A549 treated with AZD2906 at 1 μM for 4 hours (cell line): ENCODE data around the gene CPT1C. TPM values are rescaled to one million over a fixed set of nuclear protein-coding genes. Genes with fewer than 3 reads are reported as not detected.

Experiments used
- total RNA-seq: library from RNA; stranded (reverse); fragments of 200-300 nt; extraction: Qiagen RNA extraction; gene quantifications from 5 replicates; pipeline ENCODE4 v1.2.3, GENCODE V29; 2022

The CPT1C gene
- total RNA-seq = 9.8 to 15.7 TPM (median 12.9 TPM) in 5 replicates

GRCh38 chr19:49690656-49691242, at the start of gene CPT1C:
Gene CPT1C, plus strand, starts transcription at chr19:49691116. Its CDS starts 1,137 bp downstream, at chr19:49692253.

GRCh38 chr19:49641688-49642491, 49.0 kb upstream of the CPT1C start, which contains the start of gene SCAF1:
Gene SCAF1, plus strand, starts transcription at chr19:49642209. Its CDS starts 2,818 bp downstream, at chr19:49645027.

GRCh38 chr19:49665351-49666119, 25.4 kb upstream of the CPT1C start, which contains the start of the genes BCL2L12 and IRF3:
Gene BCL2L12, plus strand, starts transcription at chr19:49665933. Its CDS starts 760 bp downstream, at chr19:49666693.
Gene IRF3, minus strand, starts transcription at chr19:49665857. Its CDS starts 1,019 bp downstream, at chr19:49664838.

GRCh38 chr19:49677231-49677900, 13.6 kb upstream of the CPT1C start, which contains the start of gene PRMT1:
Gene PRMT1, plus strand, starts transcription at chr19:49677271. Its CDS starts 10 bp downstream, at chr19:49677281.

GRCh38 chr19:49689133-49690078, 1.5 kb upstream of the CPT1C start, which contains the start of gene ADM5:
Gene ADM5, plus strand, starts transcription at chr19:49689594. Its CDS starts 244 bp downstream, at chr19:49689838.

GRCh38 chr19:49763230-49763629, 72.3 kb downstream of the CPT1C start, which contains the start of gene TSKS:
Gene TSKS, minus strand, starts transcription at chr19:49763306. Its CDS starts 59 bp downstream, at chr19:49763247.

Other genes with a start within 250 kb of the CPT1C start
- gene SLC17A7, start 249.6 kb upstream of the CPT1C start, total RNA-seq = 0.49 to 0.71 TPM (median 0.60 TPM) in 5 replicates
- gene PIH1D1, start 239.3 kb upstream of the CPT1C start, total RNA-seq = 87.3 to 93.9 TPM (median 89.3 TPM) in 5 replicates
- gene ALDH16A1, start 237.9 kb upstream of the CPT1C start, total RNA-seq = 15.9 to 24.2 TPM (median 23.6 TPM) in 5 replicates
- 1.1 to 1.7 TPM (median 1.3 TPM) in 5 replicates for gene FLT3LG, start 216.9 kb upstream of the CPT1C start, total RNA-seq
- 3,944 to 4,526 TPM (median 4,133 TPM) in 5 replicates for gene RPL13A, start 203.5 kb upstream of the CPT1C start, total RNA-seq
- 3,950 to 4,247 TPM (median 3,984 TPM) in 5 replicates for gene RPS11, start 194.7 kb upstream of the CPT1C start, total RNA-seq
- gene FCGRT, start 178.5 kb upstream of the CPT1C start, total RNA-seq = 24.3 to 33.5 TPM (median 29.7 TPM) in 5 replicates
- 1.4 to 3.0 TPM (median 2.4 TPM) in 5 replicates for gene RCN3, start 163.1 kb upstream of the CPT1C start, total RNA-seq
- gene NOSIP, start 110.6 kb upstream of the CPT1C start, total RNA-seq = 87.6 to 112 TPM (median 109 TPM) in 5 replicates
- gene PRRG2, start 109.8 kb upstream of the CPT1C start, total RNA-seq = 0.85 to 1.1 TPM (median 0.96 TPM) in 5 replicates
- gene PRR12, start 99.9 kb upstream of the CPT1C start, total RNA-seq = 31.0 to 38.2 TPM (median 37.4 TPM) in 5 replicates
- gene RRAS, start 51.0 kb upstream of the CPT1C start, total RNA-seq = 105 to 173 TPM (median 169 TPM) in 5 replicates
- 50.8 to 69.8 TPM (median 67.0 TPM) in 5 replicates for gene SCAF1, start 48.9 kb upstream of the CPT1C start, total RNA-seq
- 83.6 to 102 TPM (median 97.5 TPM) in 5 replicates for gene IRF3, start 25.3 kb upstream of the CPT1C start, total RNA-seq
- gene BCL2L12, start 25.2 kb upstream of the CPT1C start, total RNA-seq = 57.1 to 73.6 TPM (median 72.4 TPM) in 5 replicates
- gene PRMT1, start 13.8 kb upstream of the CPT1C start, total RNA-seq = 403 to 431 TPM (median 410 TPM) in 5 replicates
- 2.9 to 5.7 TPM (median 5.0 TPM) in 5 replicates for gene ADM5, start 1.5 kb upstream of the CPT1C start, total RNA-seq
- not detected in 5 replicates for gene TSKS, start 72.2 kb downstream of the CPT1C start, total RNA-seq
- 45.0 to 59.7 TPM (median 55.3 TPM) in 5 replicates for gene AP2A1, start 75.9 kb downstream of the CPT1C start, total RNA-seq
- gene FUZ, start 122.2 kb downstream of the CPT1C start, total RNA-seq = 14.8 to 15.7 TPM (median 15.3 TPM) in 5 replicates
- gene MED25, start 127.2 kb downstream of the CPT1C start, total RNA-seq = 50.2 to 70.6 TPM (median 70.4 TPM) in 5 replicates
- 105 to 154 TPM (median 149 TPM) in 5 replicates for gene PTOV1, start 160.0 kb downstream of the CPT1C start, total RNA-seq
- 34.8 to 51.2 TPM (median 47.0 TPM) in 5 replicates for gene PNKP, start 176.5 kb downstream of the CPT1C start, total RNA-seq
- 68.1 to 118 TPM (median 112 TPM) in 5 replicates for gene AKT1S1, start 186.2 kb downstream of the CPT1C start, total RNA-seq
- gene TBC1D17, start 186.6 kb downstream of the CPT1C start, total RNA-seq = 19.9 to 22.5 TPM (median 21.7 TPM) in 5 replicates
- 0.74 to 0.86 TPM (median 0.79 TPM) in 5 replicates for gene IL4I1, start 205.8 kb downstream of the CPT1C start, total RNA-seq
- 46.4 to 52.5 TPM (median 47.7 TPM) in 5 replicates for gene ATF5, start 238.1 kb downstream of the CPT1C start, total RNA-seq
- 75.7 to 88.4 TPM (median 84.1 TPM) in 5 replicates for gene NUP62, start 238.4 kb downstream of the CPT1C start, total RNA-seq